ENCODE measurements around the gene ISCU.

DNA sequence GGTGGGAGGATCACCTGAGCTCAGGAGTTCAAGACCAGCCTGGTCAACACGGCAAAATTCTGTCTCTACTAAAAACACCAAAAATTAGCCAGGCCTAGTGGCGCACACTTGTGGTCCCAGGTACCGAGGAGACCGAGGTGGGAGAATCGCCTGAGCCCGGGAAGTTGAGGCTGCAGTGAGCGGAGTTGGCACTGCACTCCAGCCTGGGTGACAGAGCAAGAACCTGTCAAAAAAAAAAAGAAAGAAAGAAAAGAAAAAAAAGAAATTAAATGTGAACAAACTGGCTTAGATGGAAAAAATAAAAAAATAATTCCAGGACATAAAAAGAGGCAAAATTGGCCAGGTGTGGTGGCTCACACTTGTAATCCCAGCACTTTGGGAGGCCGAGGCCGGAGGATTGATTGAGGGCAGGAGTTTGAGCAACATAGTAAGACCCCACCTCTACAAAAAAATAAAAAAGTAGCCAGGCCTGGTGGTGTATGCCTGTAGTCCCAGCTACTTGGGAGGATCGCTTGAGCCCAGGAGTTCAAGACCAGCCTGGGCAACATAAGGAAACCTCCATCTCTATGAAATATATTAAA lies 32.0 kb downstream of the ISCU start:
- TF ChIP-seq, protein P1, sequence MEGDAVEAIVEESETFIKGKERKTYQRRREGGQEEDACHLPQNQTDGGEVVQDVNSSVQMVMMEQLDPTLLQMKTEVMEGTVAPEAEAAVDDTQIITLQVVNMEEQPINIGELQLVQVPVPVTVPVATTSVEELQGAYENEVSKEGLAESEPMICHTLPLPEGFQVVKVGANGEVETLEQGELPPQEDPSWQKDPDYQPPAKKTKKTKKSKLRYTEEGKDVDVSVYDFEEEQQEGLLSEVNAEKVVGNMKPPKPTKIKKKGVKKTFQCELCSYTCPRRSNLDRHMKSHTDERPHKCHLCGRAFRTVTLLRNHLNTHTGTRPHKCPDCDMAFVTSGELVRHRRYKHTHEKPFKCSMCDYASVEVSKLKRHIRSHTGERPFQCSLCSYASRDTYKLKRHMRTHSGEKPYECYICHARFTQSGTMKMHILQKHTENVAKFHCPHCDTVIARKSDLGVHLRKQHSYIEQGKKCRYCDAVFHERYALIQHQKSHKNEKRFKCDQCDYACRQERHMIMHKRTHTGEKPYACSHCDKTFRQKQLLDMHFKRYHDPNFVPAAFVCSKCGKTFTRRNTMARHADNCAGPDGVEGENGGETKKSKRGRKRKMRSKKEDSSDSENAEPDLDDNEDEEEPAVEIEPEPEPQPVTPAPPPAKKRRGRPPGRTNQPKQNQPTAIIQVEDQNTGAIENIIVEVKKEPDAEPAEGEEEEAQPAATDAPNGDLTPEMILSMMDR (IDR thresholded peaks at IDR 0.05), result no peak
- TF ChIP-seq POLR2A (IDR thresholded peaks at IDR 0.05) (no peak), POLR2AphosphoS5 (IDR thresholded peaks at IDR 0.05) (no peak)

Measured in stomach (tissue), 4 donors.